MCF 10A (cell line): ENCODE measurements around the gene ZFYVE28. TPM values are rescaled to one million over a fixed set of nuclear protein-coding genes. Genes with fewer than 3 reads are reported as not detected.

Experiments used
- BruUV-seq: library from RNA; stranded (reverse); fragments of 400-500 nt; replicated peaks from 2 replicates; lab custom pipeline; 2021; lab: Mats Ljungman, UMichigan
- CTCF ChIA-PET: fragments of 300-600 bp; sonication (Branson Sonifier 250); formaldehyde crosslinking; extraction: SDS; loops from one replicate; lab custom pipeline; 2021; ENCODE audit warnings: antibody characterized with exemption, inconsistent platforms; lab: Yijun Ruan, JAX
- POLR2A ChIA-PET: fragments of 300-600, 350-650 bp; sonication (Branson Sonifier 250); formaldehyde crosslinking; extraction: SDS; loops from one replicate; lab custom pipeline; 2020; ENCODE audit warnings: antibody characterized with exemption, inconsistent platforms; lab: Yijun Ruan, JAX
- DNase-seq: peaks from one replicate; pipeline ENCODE4 v3.0.0-alpha.2; 2018; ENCODE audit not compliant: unreplicated experiment
- H3K27ac Mint-ChIP-seq: one replicate; pipeline ENCODE4 v1.8.0; 2022; ENCODE audit warnings: mild to moderate bottlenecking, low read depth, mixed read lengths; ENCODE audit not compliant: unreplicated experiment
- H3K27me3 Mint-ChIP-seq: one replicate; pipeline ENCODE4 v1.8.0; 2022; ENCODE audit warnings: mixed read lengths; ENCODE audit not compliant: insufficient read depth, unreplicated experiment
- H3K36me3 Mint-ChIP-seq: one replicate; pipeline ENCODE4 v1.8.0; 2022; ENCODE audit warnings: mild to moderate bottlenecking, moderate library complexity, mixed read lengths; ENCODE audit not compliant: insufficient read depth, unreplicated experiment
- H3K4me1 Mint-ChIP-seq: one replicate; pipeline ENCODE4 v1.8.0; 2022; ENCODE audit warnings: mixed read lengths; ENCODE audit not compliant: insufficient read depth, unreplicated experiment
- H3K4me3 Mint-ChIP-seq: one replicate; pipeline ENCODE4 v1.8.0; 2022; ENCODE audit warnings: mild to moderate bottlenecking, moderate library complexity, mixed read lengths; ENCODE audit not compliant: unreplicated experiment
- H3K9me3 Mint-ChIP-seq: one replicate; pipeline ENCODE4 v1.8.0; 2022; ENCODE audit warnings: mixed read lengths; ENCODE audit not compliant: unreplicated experiment
- intact Hi-C: fragments of 100-400 bp; cut with micrococcal nuclease; formaldehyde crosslinking; loops from 2 replicates; pipeline ENCODE4 v1.14.1; 2022
- total RNA-seq: library from RNA; stranded (reverse); gene quantifications from 2 replicates; pipeline ENCODE4 v1.2.3, GENCODE V29; 2022
- TF ChIP-seq, protein P1 (sequence below): fragments of 200-600 bp; IDR thresholded peaks from one replicate; pipeline ENCODE4 v1.8.0; 2022; ENCODE audit warnings: antibody characterized with exemption, mild to moderate bottlenecking; ENCODE audit not compliant: unreplicated experiment

Gene ZFYVE28
- total RNA-seq, 1 experiment from 2014 or later = 1.6 TPM

- no peak for DNase-seq
- TF ChIP-seq, protein P1, sequence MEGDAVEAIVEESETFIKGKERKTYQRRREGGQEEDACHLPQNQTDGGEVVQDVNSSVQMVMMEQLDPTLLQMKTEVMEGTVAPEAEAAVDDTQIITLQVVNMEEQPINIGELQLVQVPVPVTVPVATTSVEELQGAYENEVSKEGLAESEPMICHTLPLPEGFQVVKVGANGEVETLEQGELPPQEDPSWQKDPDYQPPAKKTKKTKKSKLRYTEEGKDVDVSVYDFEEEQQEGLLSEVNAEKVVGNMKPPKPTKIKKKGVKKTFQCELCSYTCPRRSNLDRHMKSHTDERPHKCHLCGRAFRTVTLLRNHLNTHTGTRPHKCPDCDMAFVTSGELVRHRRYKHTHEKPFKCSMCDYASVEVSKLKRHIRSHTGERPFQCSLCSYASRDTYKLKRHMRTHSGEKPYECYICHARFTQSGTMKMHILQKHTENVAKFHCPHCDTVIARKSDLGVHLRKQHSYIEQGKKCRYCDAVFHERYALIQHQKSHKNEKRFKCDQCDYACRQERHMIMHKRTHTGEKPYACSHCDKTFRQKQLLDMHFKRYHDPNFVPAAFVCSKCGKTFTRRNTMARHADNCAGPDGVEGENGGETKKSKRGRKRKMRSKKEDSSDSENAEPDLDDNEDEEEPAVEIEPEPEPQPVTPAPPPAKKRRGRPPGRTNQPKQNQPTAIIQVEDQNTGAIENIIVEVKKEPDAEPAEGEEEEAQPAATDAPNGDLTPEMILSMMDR = no peak
- POLR2A ChIA-PET = no interaction called here
- no peaks in the 10 kb centered on the region for H3K4me1 Mint-ChIP-seq
- no TSS peak for BruUV-seq
- no peaks in the 10 kb centered on the region for H3K9me3 Mint-ChIP-seq
- H3K36me3 Mint-ChIP-seq = peaks cover 6% of the 10 kb centered on the region
- H3K27me3 Mint-ChIP-seq = no peaks in the 10 kb centered on the region
- CTCF ChIA-PET = no interaction called here
- intact Hi-C loops = no loop called here
- H3K27ac Mint-ChIP-seq = no peak overlapping the region
- no peak overlapping the region for H3K4me3 Mint-ChIP-seq
Measured at GRCh38 chr4:2273657-2274319, 144.7 kb downstream of the ZFYVE28 start.

GRCh38 chr4:2273221-2273620 lies 145.2 kb downstream of the ZFYVE28 start:
- peaks cover 6% of the 10 kb centered on the region for H3K36me3 Mint-ChIP-seq
- TF ChIP-seq, protein P1 = no peak
- no peaks in the 10 kb centered on the region for H3K27me3 Mint-ChIP-seq
- BruUV-seq = no TSS peak
- ChIA-PET CTCF (no interaction called here), POLR2A (no interaction called here)
- intact Hi-C loops = no loop called here
- DNase-seq = no peak
- H3K9me3 Mint-ChIP-seq = no peaks in the 10 kb centered on the region
- H3K4me3 Mint-ChIP-seq = no peak overlapping the region
- no peaks in the 10 kb centered on the region for H3K4me1 Mint-ChIP-seq
- no peak overlapping the region for H3K27ac Mint-ChIP-seq

GRCh38 chr4:2272828-2273120 lies 145.7 kb downstream of the ZFYVE28 start:
- no peaks in the 10 kb centered on the region for H3K4me1 Mint-ChIP-seq
- intact Hi-C loops = no loop called here
- POLR2A ChIA-PET = no interaction called here
- H3K27ac Mint-ChIP-seq = no peak overlapping the region
- no peaks in the 10 kb centered on the region for H3K27me3 Mint-ChIP-seq
- no TSS peak for BruUV-seq
- peaks cover 5% of the 10 kb centered on the region for H3K36me3 Mint-ChIP-seq
- no peak overlapping the region for H3K4me3 Mint-ChIP-seq
- no peaks in the 10 kb centered on the region for H3K9me3 Mint-ChIP-seq
- TF ChIP-seq, protein P1 = no peak
- CTCF ChIA-PET = no interaction called here
- no peak for DNase-seq

DNA sequence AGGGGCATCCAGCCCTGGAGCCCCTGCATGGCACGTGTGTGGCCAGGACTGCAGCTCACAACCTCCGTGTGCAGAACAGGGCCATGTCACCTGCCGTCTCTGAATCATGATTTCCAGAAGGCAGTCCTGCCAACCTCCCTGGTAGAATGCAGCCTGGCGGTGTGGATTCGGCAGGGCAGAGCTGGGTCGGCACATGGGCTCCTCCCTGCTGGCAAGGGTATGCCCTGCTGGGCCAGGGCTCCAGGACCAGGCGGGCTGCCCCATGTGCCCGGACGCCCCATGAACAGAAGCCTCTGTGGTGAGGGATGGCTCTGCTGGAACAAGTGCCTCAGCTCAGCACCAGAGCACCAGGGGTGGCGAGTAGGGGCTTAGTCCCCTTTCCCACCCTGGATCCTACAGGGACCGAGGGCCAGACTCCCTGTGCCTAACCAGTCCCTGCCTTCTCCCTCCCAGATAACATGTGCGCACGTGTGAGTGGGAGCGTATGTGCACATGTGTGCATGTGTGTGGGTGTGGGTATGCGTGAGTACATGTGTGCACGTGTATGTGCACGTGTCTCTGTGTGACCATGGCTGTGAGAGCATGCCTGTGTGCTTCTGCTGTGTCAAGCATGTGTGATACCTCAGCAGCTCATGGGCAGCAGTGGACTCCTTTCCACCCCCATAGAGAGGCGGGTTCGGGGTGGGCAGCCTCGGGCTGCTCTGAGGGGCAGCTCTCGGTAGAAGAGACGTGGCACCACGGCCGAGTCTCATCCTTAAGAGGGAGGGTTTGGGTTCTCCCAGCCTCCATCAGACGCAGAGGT lies 146.2 kb downstream of the ZFYVE28 start:
- Mint-ChIP-seq H3K36me3 (no peaks in the 10 kb centered on the region), H3K4me1 (no peaks in the 10 kb centered on the region), H3K27ac (no peak overlapping the region), H3K4me3 (no peak overlapping the region), H3K27me3 (no peaks in the 10 kb centered on the region), H3K9me3 (no peaks in the 10 kb centered on the region)
- CTCF ChIA-PET = interaction anchor here (0.6 kb wide), 1 partner anchor 190 kb away, joined by 3 read pairs; no protein-coding TSS in a partner anchor
- BruUV-seq = no TSS peak
- POLR2A ChIA-PET = no interaction called here
- DNase-seq = no peak
- TF ChIP-seq, protein P1 = no peak
- intact Hi-C loops = no loop called here
